Measurements from ENCODE around the gene GRAP. TPM values are rescaled to one million over a fixed set of nuclear protein-coding genes. Genes with fewer than 3 reads are reported as not detected.
"Not testable (repeated sequence)": the region's sequence is repeated elsewhere in the genome, so short reads cannot be mapped to it uniquely, and the experiment has no call there.

The GRAP gene
- polyA plus RNA-seq, 1 experiment = 0.06 TPM

DNA sequence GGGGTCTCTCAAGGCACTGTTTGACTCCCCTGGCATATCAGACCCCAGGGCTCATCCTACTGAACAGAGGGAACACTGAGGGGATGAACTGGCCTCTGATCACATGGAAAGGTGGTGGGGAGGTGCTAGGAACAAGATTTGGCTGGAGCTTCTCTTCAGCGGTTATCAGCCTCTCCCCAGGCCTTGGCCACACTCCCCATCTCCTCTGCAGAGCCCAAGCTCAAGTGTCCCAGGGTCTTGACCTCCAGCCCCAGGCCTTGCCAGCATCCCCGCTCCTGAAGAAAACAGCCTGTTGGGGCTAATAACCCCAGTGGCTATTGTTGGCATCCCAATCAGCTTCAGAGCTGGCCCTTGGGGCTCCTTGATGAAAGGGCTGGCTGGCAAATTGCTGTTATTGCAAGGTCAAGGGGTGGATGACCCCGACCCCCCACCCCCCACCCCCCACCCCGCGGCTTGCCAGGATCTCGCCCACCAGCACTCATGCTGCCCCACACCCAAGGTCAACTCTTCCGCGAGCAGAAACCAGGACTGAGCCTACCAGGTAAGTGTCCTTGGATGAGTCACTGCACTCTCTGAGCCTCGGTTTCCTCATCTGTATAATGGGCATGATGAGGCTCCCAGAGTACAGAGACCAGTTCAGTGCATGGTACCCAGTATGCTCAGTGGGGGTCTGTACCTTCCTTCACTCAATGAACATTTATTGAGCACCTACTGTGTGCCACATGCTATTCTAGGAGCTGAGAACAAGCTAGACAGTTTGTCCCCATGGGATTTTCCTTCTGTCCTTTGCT is 23.4 kb downstream of the GRAP start:
- Histone ChIP-seq H3K36me3 (ENCODE audit: control insufficient read depth, insufficient read depth, low read length) (no peaks in the 10 kb centered on the region), H3K4me3 (ENCODE audit: low read depth, low read length) (no peak overlapping the region), H3K27me3 (ENCODE audit: control insufficient read depth, insufficient read depth, low read length) (no peaks in the 10 kb centered on the region)
- TF ChIP-seq, protein P1, sequence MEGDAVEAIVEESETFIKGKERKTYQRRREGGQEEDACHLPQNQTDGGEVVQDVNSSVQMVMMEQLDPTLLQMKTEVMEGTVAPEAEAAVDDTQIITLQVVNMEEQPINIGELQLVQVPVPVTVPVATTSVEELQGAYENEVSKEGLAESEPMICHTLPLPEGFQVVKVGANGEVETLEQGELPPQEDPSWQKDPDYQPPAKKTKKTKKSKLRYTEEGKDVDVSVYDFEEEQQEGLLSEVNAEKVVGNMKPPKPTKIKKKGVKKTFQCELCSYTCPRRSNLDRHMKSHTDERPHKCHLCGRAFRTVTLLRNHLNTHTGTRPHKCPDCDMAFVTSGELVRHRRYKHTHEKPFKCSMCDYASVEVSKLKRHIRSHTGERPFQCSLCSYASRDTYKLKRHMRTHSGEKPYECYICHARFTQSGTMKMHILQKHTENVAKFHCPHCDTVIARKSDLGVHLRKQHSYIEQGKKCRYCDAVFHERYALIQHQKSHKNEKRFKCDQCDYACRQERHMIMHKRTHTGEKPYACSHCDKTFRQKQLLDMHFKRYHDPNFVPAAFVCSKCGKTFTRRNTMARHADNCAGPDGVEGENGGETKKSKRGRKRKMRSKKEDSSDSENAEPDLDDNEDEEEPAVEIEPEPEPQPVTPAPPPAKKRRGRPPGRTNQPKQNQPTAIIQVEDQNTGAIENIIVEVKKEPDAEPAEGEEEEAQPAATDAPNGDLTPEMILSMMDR (IDR thresholded peaks at IDR 0.05; ENCODE audit: insufficient read depth, low read depth, low read length) = no peak
- CTCF ChIA-PET = interaction anchor here (1.1 to 1.2 kb wide), 2 partner anchors 11 to 19 kb away, joined by 3 to 4 read pairs; partner anchors contain the start of gene FAM83G
- DNase-seq (ENCODE audit: low read depth) = no peak
- POLR2A ChIA-PET = no interaction called here

DNA sequence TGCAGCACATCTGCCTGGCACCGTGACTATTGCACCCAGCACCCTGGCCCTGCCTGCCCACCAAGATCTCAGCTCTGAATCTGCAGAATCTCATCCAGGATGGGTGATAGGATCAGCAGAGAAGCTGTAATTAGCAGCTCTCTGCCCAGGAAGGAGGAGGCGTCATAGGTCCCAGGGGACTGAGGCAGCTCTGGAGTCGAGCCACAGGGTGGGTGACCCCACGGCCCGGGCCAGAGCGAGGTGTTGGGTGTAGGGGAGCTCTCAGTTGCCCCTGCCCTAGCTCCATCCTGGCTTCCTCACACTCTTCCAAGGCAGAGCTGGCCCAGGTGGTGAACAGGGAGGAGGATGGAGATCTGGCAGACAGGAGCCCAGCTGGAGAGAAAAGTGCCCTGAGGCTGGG is 24.0 kb downstream of the GRAP start:
- H3K36me3 ChIP-seq (ENCODE audit: control insufficient read depth, insufficient read depth, low read length) = no peaks in the 10 kb centered on the region
- CTCF ChIA-PET = interaction anchor here (1.2 kb wide), 1 partner anchor 10 kb away, joined by 4 read pairs; no protein-coding TSS in a partner anchor
- POLR2A ChIA-PET = no interaction called here
- no peak for DNase-seq (ENCODE audit: low read depth)
- no peaks in the 10 kb centered on the region for H3K27me3 ChIP-seq (ENCODE audit: control insufficient read depth, insufficient read depth, low read length)
- H3K4me3 ChIP-seq (ENCODE audit: low read depth, low read length) = no peak overlapping the region
- TF ChIP-seq, protein P1 (IDR thresholded peaks at IDR 0.05; ENCODE audit: insufficient read depth, low read depth, low read length) = no peak

DNA sequence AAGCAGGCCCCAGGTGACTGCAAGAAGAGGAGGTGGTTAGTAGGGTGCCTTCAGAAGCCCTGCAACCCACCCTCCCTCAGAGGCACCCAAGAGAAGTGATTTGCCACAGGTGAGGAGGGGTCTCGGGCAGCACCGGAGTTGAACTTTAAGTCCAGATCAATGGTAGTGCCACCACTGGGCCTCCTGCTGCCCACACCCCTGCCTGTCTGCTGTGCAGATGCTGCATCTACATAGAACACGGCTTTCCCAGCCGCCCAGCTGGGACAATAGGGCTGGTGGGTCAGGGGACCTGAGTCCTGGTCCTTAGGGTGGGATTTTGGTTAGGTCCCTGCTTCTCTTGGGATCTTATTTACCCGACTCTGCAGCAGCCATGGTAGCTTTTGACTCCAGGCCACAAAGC is 24.6 kb downstream of the GRAP start:
- CTCF ChIA-PET = interaction anchor here (1.2 kb wide), 1 partner anchor 10 kb away, joined by 4 read pairs; no protein-coding TSS in a partner anchor
- DNase-seq (ENCODE audit: low read depth) = no peak
- POLR2A ChIA-PET = no interaction called here

DNA sequence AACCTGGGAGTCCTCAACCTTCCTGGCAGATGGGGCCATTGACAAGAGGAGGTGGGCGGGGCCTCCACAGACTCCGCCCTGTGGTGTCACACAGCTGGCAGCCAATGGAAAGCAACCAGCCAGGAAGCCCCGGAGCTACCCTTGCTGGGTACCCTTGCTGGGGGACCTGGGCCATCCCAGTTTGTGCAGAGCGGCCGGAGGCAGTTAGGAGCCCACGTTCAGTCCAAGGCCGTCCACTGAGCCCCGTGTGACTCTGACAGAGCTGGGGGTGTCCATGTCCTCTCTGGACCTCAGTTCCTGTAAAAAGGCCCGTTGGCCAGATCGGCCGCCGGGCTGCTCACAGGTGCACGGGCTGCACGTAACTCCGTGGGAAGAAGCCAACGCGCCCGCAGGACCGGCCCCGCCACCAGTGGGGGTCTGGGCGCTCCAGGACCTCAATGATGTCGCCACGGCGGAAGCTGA is 25.1 kb downstream of the GRAP start:
- TF ChIP-seq, protein P1 (IDR thresholded peaks at IDR 0.05; ENCODE audit: insufficient read depth, low read depth, low read length) = no peak
- DNase-seq (ENCODE audit: low read depth) = no peak
- POLR2A ChIA-PET = no interaction called here
- no peaks in the 10 kb centered on the region for H3K36me3 ChIP-seq (ENCODE audit: control insufficient read depth, insufficient read depth, low read length)
- CTCF ChIA-PET = no interaction called here
- no peaks in the 10 kb centered on the region for H3K27me3 ChIP-seq (ENCODE audit: control insufficient read depth, insufficient read depth, low read length)
- no peak overlapping the region for H3K4me3 ChIP-seq (ENCODE audit: low read depth, low read length)

More for the DNA sequence above, 24.6 kb downstream of the GRAP start:
- TF ChIP-seq, protein P1 (IDR thresholded peaks at IDR 0.05; ENCODE audit: insufficient read depth, low read depth, low read length) = no peak
- H3K36me3 ChIP-seq (ENCODE audit: control insufficient read depth, insufficient read depth, low read length) = no peaks in the 10 kb centered on the region
- no peaks in the 10 kb centered on the region for H3K27me3 ChIP-seq (ENCODE audit: control insufficient read depth, insufficient read depth, low read length)
- no peak overlapping the region for H3K4me3 ChIP-seq (ENCODE audit: low read depth, low read length)

DNA sequence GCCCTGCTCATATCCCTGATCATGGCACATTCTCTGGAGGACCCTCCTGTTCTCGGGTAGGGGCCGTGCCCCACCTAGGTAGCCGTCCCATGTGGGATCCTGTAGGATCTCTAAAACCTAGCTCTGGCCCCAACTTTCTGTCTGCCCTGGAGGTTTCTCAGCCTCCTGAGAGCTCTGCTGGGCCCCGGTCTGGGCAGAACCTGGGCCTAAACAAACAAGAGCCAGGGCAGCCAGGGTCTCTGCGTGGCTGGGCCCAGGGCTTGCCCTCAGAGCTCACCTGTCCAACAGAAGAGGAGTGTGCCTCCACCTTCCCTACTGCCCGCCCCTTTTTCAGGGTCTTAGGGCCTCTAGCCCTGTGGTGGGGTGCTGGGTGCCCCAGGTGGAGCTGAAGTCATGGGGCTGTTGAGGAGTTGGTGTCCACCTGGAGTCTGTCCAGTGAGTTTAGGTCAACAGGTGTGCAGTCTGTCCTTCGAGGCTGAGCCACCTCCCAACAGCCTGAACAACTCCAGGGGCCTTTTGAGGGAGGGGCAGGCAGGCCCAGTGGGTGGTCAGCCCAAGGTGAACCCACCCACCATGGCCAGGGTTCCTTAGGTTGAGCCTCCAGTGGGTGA is 25.6 kb downstream of the GRAP start:
- H3K36me3 ChIP-seq (ENCODE audit: control insufficient read depth, insufficient read depth, low read length); POLR2A ChIA-PET; H3K27me3 ChIP-seq (ENCODE audit: control insufficient read depth, insufficient read depth, low read length); DNase-seq (ENCODE audit: low read depth); CTCF ChIA-PET; H3K4me3 ChIP-seq (ENCODE audit: low read depth, low read length): not testable (repeated sequence)
